Astrocyte (in vitro differentiated cells and primary cell): Measurements from ENCODE around the gene PHAX.

Experiments
- CTCF ChIP-seq: IDR thresholded peaks from 2 replicates; pipeline ENCODE4 v1.5.1; 2011; ENCODE audit warnings: low read depth, mild to moderate bottlenecking, inconsistent platforms, low read length, moderate library complexity; ENCODE audit not compliant: insufficient read depth
- EZH2 ChIP-seq: IDR thresholded peaks from 2 replicates; pipeline ENCODE4 v1.6.1; 2012; ENCODE audit warnings: mild to moderate bottlenecking, low read length, inconsistent platforms; ENCODE audit not compliant: insufficient read depth

DNA sequence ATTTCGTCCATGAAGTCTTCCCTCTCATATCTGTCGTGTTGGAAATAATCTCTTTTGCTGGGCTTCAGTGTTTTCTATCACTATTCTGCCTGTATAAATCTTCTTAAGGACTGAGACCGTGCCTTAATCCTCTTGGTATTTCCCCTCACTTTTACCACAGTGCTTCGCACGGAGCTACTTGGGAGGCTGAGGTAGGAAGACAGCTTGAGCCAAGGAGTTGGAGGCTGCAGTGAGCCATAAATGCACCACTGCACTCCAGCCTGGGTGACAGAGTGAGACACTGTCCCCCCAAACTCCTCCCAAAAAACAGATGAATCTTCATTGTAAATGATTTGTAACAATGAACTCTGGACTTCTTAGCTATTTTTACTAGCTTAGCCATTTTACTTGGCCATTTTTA is 57.8 kb downstream of the PHAX start:
- no peak for TF ChIP-seq CTCF
- TF ChIP-seq EZH2 = no peak
